Right cardiac atrium (tissue), 5 donors: Measurements from ENCODE around the gene AIP. TPM values are rescaled to one million over a fixed set of nuclear protein-coding genes. Genes with fewer than 3 reads are reported as not detected.
A peak's percentile ranks its signal among the peaks of the same experiment; 100 is the strongest.

ENCODE experiments used
- ATAC-seq, 2 donors: fragments of 200-7000 bp; cut with Tn5 transposase; one replicate each; pipeline versions ENCODE4 v1.8.0 to v1.9.1; 2020; ENCODE audit warnings: moderate library complexity in 2 of 2, mild to moderate bottlenecking in 1 of 2
- DNase-seq, 3 donors: peaks; one replicate each; pipeline ENCODE4 v3.0.0-alpha.2; 2020
- H3K27ac ChIP-seq: one replicate; pipeline ENCODE4 v1.5.1; 2013; ENCODE audit warnings: mild to moderate bottlenecking, low read length, control low read depth, moderate library complexity
- H3K27me3 ChIP-seq: one replicate; pipeline ENCODE4 v1.6.1; 2013; ENCODE audit not compliant: control insufficient read depth, insufficient read depth
- H3K4me1 ChIP-seq: one replicate; pipeline ENCODE4 v1.6.1; 2013; ENCODE audit warnings: low read length; ENCODE audit not compliant: control insufficient read depth, insufficient read depth
- H3K4me3 ChIP-seq: one replicate; pipeline ENCODE4 v1.5.1; 2013; ENCODE audit warnings: low read length, control low read depth
- H3K9me3 ChIP-seq: one replicate; pipeline ENCODE4 v1.6.1; 2013; ENCODE audit warnings: low read length; ENCODE audit not compliant: control insufficient read depth
- WGBS: extraction: QIAGEN DNeasy Blood & Tissue Kit; methylation state at CpG from one replicate; pipeline ENCODE4 v1.1.7; 2013; 5-methylcytosine and 5-hydroxymethylcytosine counted together
- intact Hi-C, 4 donors: fragments of 100-400 bp; cut with DNase I; formaldehyde crosslinking; loops; one replicate each; pipeline versions ENCODE4 v1.11.0 to v1.14.0; 2022 to 2023
- polyA plus RNA-seq: library from polyadenylated mRNA; stranded (reverse); fragments of 200-250 nt; gene quantifications from one replicate; pipeline ENCODE4 v1.2.3, GENCODE V29; 2013
- total RNA-seq, 4 donors: library from RNA; stranded (reverse); fragmentation: NEBNext Ultra II Directional; extraction: Animal tissue kit (Norgen Biotek cat#: 25700); gene quantifications; one replicate each; pipeline ENCODE4 v1.2.1, GENCODE V29; 2021
- donor health status: healthy with polysubstance abuse.
- donor health status: DM: no; HTN: yes; CAD: no.
- donor health status: DM: no; HTN: no; CAD: no.
- donor health status: DM: no; HTN: yes; CAD: no; lungs with severe emphysema.
- donor health status: DM: yes; HTN: yes; CAD: no.

AIP gene
- total and polyA plus RNA-seq, 5 donors: 50.8 to 74.2 (median 64.2) TPM

DNA sequence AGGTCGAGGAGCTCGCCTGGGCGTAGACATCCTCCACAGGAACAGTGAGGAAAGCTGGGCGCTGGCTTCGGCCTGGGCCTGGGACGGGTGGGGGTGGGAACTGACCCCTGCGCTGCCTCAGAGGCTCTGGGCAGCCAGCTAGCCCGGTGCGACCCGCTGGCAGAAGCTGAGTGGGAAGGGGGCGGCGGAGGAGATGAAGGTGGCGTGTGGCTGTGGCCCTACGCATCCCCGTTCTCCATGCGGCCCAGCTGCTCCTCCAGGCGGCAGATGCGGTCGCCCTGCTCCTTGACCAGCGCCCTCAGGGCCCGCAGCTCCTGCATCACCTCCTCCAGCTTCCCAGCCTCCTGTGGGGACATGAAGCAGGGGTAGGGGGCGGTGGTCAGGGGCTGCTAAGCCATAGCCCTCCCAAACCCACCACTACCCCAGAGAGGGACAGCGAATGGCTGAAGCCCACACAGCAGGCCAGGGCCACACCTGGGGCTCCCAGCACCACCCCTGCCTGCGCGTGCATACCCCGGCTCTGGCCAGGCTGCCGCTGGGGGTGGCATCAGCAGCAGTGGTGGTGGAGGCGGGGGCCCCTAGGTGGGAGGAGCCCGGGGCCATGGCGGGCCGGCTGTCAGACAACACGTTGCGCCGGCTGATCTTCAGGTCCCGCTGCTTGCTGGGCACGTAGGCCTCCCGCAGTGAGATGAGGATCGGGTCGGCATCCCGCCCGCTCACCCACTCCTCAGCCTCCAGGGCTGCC, 44.5 kb upstream of the AIP start:
- no peaks in the 10 kb centered on the region for H3K4me1 ChIP-seq
- intact Hi-C loops: no loop called here
- H3K4me3 ChIP-seq: no peak overlapping the region
- no peaks in the 10 kb centered on the region for H3K9me3 ChIP-seq
- no peak overlapping the region for H3K27ac ChIP-seq
- ATAC-seq (no peak), DNase-seq (peak in 2 of 3 donors; percentile 69 to 78)
- 78% methylated on average over 41 of the region's 41 CpGs for WGBS
- H3K27me3 ChIP-seq: no peaks in the 10 kb centered on the region

GRCh38 chr11:67439321-67440228, 43.3 kb upstream of the AIP start:
- Histone ChIP-seq H3K27ac (peak overlapping the region; percentile 11), H3K27me3 (no peaks in the 10 kb centered on the region), H3K4me3 (no peak overlapping the region), H3K4me1 (no peaks in the 10 kb centered on the region), H3K9me3 (no peaks in the 10 kb centered on the region)
- no peak for ATAC-seq
- 67% methylated on average over 31 of the region's 31 CpGs for WGBS
- intact Hi-C loops: no loop called here
- peak in 2 of 3 donors; percentile 57 to 78 for DNase-seq

GRCh38 chr11:67440229-67441097, 42.4 kb upstream of the AIP start:
- H3K27ac ChIP-seq: no peak overlapping the region
- intact Hi-C loops: no loop called here
- DNase-seq: peak in 1 of 3 donors; percentile 54
- ATAC-seq: no peak
- WGBS: 68% methylated on average over 17 of the region's 17 CpGs
- no peak overlapping the region for H3K4me3 ChIP-seq
- no peaks in the 10 kb centered on the region for H3K9me3 ChIP-seq
- no peaks in the 10 kb centered on the region for H3K4me1 ChIP-seq
- H3K27me3 ChIP-seq: no peaks in the 10 kb centered on the region

DNA sequence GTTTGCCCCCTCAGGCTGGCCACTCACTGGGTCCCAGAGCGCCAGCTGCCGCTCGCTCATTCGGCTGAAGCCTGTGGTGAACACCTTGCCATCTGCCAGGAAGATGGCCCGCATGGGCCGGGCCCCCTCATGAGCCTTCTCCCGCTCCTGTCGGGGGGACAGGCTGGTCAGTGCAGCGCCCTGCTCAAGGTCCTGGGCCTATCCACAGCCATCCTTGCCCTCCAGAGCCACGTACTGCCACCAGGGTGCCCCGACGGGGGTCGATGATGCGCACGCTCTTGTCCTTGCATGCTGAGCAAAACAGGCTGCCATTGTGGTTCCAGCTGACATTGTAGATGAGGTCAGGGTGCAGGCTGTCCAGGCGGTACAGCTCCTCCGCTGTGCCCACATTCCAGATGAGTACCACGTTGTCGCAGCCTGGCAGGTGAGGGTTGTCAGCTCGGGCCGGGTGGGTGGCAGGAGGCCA, 41.7 kb upstream of the AIP start:
- H3K4me1 ChIP-seq: no peaks in the 10 kb centered on the region
- no peak overlapping the region for H3K4me3 ChIP-seq
- intact Hi-C loops: no loop called here
- ATAC-seq: no peak
- H3K9me3 ChIP-seq: no peaks in the 10 kb centered on the region
- H3K27me3 ChIP-seq: no peaks in the 10 kb centered on the region
- WGBS: 90% methylated on average over 21 of the region's 21 CpGs
- H3K27ac ChIP-seq: no peak overlapping the region
- peak in 1 of 3 donors; percentile 55 for DNase-seq

DNA sequence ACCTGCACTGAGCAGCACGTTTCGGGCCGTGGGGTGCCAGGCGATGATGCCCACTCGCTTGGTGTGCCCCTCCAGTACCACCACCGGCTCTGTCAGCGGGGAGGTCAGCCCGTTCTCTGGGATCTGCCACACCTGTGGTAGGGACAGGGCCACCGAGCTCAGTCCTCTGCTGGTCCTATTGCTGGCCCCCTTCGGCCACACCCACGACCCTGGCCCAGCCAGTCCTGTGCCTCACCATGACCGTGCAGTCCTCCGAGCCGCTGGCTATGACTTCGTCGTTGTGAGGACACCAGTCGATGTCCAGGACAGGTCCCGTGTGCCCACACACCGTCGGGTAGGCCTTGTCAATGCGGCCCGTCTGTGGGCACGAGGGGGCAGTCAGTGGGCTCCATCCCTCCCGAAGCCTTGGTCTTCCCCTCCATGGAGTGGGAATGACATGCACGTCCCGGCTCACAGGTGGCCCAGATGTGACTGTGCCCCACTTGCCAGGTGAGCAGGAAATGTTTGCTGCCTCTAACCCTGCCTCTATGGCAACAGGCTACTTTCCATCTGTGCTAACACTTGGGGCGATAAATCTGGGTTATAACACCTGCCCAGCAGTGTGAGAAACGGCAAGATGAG, 41.0 kb upstream of the AIP start:
- no peak overlapping the region for H3K27ac ChIP-seq

DNA sequence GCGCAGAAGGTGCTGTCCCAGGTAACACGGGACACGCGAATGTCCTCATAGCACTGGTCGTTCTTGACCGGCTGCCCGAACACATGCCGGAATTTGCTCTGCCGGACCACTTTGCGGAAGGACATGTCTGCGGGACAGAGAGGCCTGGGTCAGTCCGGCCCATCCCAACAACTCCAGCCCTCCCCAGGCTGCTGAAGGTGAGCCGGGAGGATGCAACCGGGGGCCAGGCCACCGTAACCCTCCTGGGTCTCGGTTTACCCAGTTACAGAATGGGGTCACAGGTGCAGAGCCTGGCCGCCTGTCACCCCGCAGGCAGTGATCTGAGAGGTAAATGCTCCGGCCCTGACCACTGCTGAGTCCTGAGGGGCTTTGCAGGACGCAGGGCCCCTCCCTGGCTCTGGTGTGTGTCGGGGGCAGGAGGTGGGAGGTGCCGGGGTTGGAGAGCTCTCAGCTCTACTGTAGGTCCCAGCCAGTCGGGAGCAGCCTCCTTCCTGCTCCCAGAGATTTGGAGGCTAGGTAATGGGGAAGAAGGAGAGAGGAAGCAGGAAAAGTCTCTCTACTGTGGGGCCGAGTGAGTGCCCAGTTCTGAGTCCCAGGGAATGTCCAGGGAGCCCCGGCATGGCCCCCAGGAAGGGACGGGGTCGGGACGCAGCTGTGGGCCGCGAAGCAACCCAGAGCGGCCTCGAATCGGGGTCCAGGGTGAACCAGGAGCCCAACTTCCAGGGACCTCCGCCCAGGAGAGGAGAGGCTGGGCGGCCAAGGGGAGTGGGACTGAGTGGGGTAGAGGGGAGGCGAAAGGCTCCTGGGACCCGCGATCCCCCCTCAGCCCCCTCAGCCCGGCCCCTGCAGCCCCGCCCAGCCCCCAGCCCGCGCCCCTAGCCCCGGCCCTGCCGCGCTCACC, 40.1 kb upstream of the AIP start:
- H3K27ac ChIP-seq: peak overlapping the region; percentile 71
- 35% methylated on average over 45 of the region's 45 CpGs for WGBS
- ATAC-seq (peak; percentile 1), DNase-seq (peak in 1 of 3 donors; percentile 60)
- no peaks in the 10 kb centered on the region for H3K27me3 ChIP-seq
- peak overlapping the region; percentile 96 for H3K4me3 ChIP-seq
- H3K4me1 ChIP-seq: no peaks in the 10 kb centered on the region
- intact Hi-C loops: no loop called here
- H3K9me3 ChIP-seq: no peaks in the 10 kb centered on the region

More for the DNA sequence above, 41.0 kb upstream of the AIP start:
- intact Hi-C loops: no loop called here
- 87% methylated on average over 28 of the region's 28 CpGs for WGBS
- H3K9me3 ChIP-seq: no peaks in the 10 kb centered on the region
- H3K27me3 ChIP-seq: no peaks in the 10 kb centered on the region
- peak in 1 of 3 donors; percentile 73 for DNase-seq
- no peaks in the 10 kb centered on the region for H3K4me1 ChIP-seq
- H3K4me3 ChIP-seq: no peak overlapping the region
- ATAC-seq: no peak

DNA sequence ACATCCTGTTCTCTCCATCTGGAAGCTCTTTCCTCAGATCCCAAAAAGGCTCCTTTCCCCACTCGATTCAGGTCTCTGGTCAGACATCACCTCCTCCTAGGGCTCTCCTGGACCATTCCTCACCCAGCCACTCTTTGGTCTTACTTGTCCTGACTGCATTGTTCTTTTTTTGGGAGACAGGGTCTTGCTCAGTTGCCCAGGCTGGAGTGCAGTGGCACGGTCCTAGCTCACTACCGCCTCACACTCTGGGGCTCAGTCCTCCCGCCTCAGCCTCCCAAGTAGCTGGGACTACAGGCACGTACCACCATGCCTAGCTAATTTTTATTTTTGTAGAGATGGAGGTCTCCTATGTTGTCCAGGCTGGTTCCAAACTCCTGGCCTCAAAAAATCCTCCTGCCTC, 37.3 kb upstream of the AIP start:
- H3K9me3 ChIP-seq: no peaks in the 10 kb centered on the region
- intact Hi-C loops: no loop called here
- WGBS: 82% methylated on average over 5 of the region's 5 CpGs
- no peaks in the 10 kb centered on the region for H3K4me1 ChIP-seq
- DNase-seq (no peak), ATAC-seq (no peak)
- no peak overlapping the region for H3K4me3 ChIP-seq
- H3K27me3 ChIP-seq: no peaks in the 10 kb centered on the region
- H3K27ac ChIP-seq: no peak overlapping the region

- no peaks in the 10 kb centered on the region for H3K9me3 ChIP-seq
- H3K4me3 ChIP-seq: no peak overlapping the region
- 94% methylated on average over 7 of the region's 7 CpGs for WGBS
- no peaks in the 10 kb centered on the region for H3K27me3 ChIP-seq
- intact Hi-C loops: no loop called here
- DNase-seq (no peak), ATAC-seq (no peak)
- no peak overlapping the region for H3K27ac ChIP-seq
- no peaks in the 10 kb centered on the region for H3K4me1 ChIP-seq
These were observed 34.6 kb upstream of the AIP start for GRCh38 chr11:67448220-67448609.

DNA sequence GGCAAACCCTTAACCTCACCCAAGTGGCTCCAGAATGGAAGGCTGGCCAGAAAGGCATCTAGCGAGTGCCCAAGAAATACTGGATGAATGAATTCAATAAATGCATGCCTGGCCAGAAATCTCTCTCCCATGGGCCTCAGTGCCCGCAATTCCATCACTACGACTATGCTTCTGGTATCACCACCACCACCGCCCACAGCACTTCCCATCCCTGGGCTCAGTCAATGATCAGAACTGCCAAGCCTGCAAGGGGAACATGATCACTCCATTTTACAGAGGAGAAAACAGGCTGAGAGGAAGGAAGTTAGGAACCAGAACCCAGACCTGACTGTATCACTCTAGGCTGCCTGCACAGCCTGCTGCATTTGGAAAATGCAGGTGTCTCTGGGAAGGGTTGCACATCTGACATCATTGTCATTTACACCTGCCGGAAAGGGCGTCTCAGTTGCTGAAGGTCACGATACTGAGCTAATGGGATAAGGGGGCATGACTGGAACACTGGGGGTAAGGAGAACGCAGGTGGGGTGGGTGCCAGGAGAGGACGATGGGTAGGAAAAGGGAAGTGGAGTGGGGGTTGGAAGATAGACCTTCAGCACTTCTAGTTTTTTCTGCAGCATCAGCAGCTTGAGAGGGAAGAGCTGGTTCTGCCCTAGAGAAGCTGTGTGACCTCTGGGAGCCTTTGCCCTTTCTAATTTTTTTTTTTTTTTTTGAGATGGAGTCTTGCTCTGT, 33.5 kb upstream of the AIP start:
- ATAC-seq (no peak), DNase-seq (peak in 2 of 3 donors; percentile 16 to 33)
- no peak overlapping the region for H3K4me3 ChIP-seq
- no peaks in the 10 kb centered on the region for H3K4me1 ChIP-seq
- intact Hi-C loops: no loop called here
- 69% methylated on average over 9 of the region's 9 CpGs for WGBS
- no peaks in the 10 kb centered on the region for H3K9me3 ChIP-seq
- H3K27ac ChIP-seq: no peak overlapping the region
- no peaks in the 10 kb centered on the region for H3K27me3 ChIP-seq
